HEK293 (cell line): ENCODE data around the gene NAGA.

Experiments
- CTCF ChIA-PET: fragments of 350-600 bp; formaldehyde crosslinking; extraction: SDS; loops from one replicate; lab custom pipeline; 2021; ENCODE audit warnings: antibody characterized with exemption; lab: Yijun Ruan, JAX
- POLR2A ChIA-PET: fragments of 300-600 bp; formaldehyde crosslinking; extraction: SDS; loops from one replicate; lab custom pipeline; 2020; ENCODE audit warnings: antibody characterized with exemption, inconsistent platforms; lab: Yijun Ruan, JAX
- H3K27ac ChIP-seq: fragments of 200-500 bp; sonication (Bioruptor generic); 2 replicates; pipeline ENCODE4 v1.5.1; 2014; ENCODE audit warnings: low read depth, low read length, control low read depth, inconsistent platforms; ENCODE audit errors: extremely low read depth
- H3K36me3 ChIP-seq, 2 experiments: fragments of 200-500 bp in 1 of 2; sonication (Bioruptor generic) in 1 of 2; 1 replicate in 1 of 2; 2 replicates in 1 of 2; pipeline ENCODE4 v1.5.1; 2014 to 2017; ENCODE audit warnings: inconsistent platforms in 2 of 2, low read length in 2 of 2; ENCODE audit not compliant: control insufficient read depth in 2 of 2, insufficient read depth in 1 of 2
- H3K4me1 ChIP-seq: fragments of 200-500 bp; sonication (Bioruptor generic); 2 replicates; pipeline ENCODE4 v1.5.1; 2014; ENCODE audit warnings: mild to moderate bottlenecking, low read length, inconsistent platforms; ENCODE audit not compliant: control insufficient read depth, insufficient read depth
- H3K4me3 ChIP-seq: 2 replicates; pipeline ENCODE4 v1.5.1; 2011; ENCODE audit warnings: low read depth, mild to moderate bottlenecking, control low read depth, low read length, moderate library complexity
- H3K9me3 ChIP-seq: fragments of 200-500 bp; sonication (Bioruptor generic); 2 replicates; pipeline ENCODE4 v1.5.1; 2014; ENCODE audit warnings: low read depth, low read length, inconsistent platforms; ENCODE audit not compliant: control insufficient read depth, insufficient read depth
- GFI1B ChIP-seq: fragments of 450-650 bp; formaldehyde crosslinking; IDR thresholded peaks from 2 replicates; pipeline ENCODE4 v1.5.1; 2016; ENCODE audit warnings: missing biosample characterization, missing genetic modification characterization
- HOXC10 ChIP-seq: sonication (generic); formaldehyde crosslinking; IDR thresholded peaks from 2 replicates; pipeline ENCODE4 v1.8.1; 2023; ENCODE audit warnings: mild to moderate bottlenecking, missing genetic modification reagents
- MZF1 ChIP-seq: fragments of 450-650 bp; formaldehyde crosslinking; IDR thresholded peaks from 2 replicates; pipeline ENCODE4 v1.5.1; 2017; ENCODE audit warnings: missing biosample characterization, missing genetic modification characterization, borderline replicate concordance
- SETDB1 ChIP-seq: IDR thresholded peaks from one replicate; pipeline ENCODE4 v1.6.1; 2017; ENCODE audit warnings: mild to moderate bottlenecking, low read length, moderate library complexity, mixed read lengths; ENCODE audit not compliant: insufficient read length
- ZNF223 ChIP-seq: fragments of 450-650 bp; formaldehyde crosslinking; IDR thresholded peaks from 2 replicates; pipeline ENCODE4 v1.5.1; 2016; ENCODE audit warnings: missing biosample characterization, missing genetic modification characterization
- ZNF48 ChIP-seq: fragments of 450-650 bp; formaldehyde crosslinking; IDR thresholded peaks from 2 replicates; pipeline ENCODE4 v1.5.1; 2016; ENCODE audit warnings: missing biosample characterization, missing genetic modification characterization
- TF ChIP-seq, protein P1 (sequence below): fragments of 450-650 bp; formaldehyde crosslinking; IDR thresholded peaks from 2 replicates; pipeline ENCODE4 v1.5.1; 2016; ENCODE audit warnings: missing biosample characterization, missing genetic modification characterization, borderline replicate concordance
- TF ChIP-seq, protein P2 (sequence below): fragments of 450-650 bp; formaldehyde crosslinking; IDR thresholded peaks from 2 replicates; pipeline ENCODE4 v1.5.1; 2016; ENCODE audit warnings: missing biosample characterization, missing genetic modification characterization
- TF ChIP-seq, protein P3 (sequence below): fragments of 450-650 bp; formaldehyde crosslinking; IDR thresholded peaks from 2 replicates; pipeline ENCODE4 v1.5.1; 2016; ENCODE audit warnings: missing biosample characterization, missing genetic modification characterization
- TF ChIP-seq, protein P4 (sequence below): fragments of 450-650 bp; formaldehyde crosslinking; optimal IDR thresholded peaks from 2 replicates; pipeline ENCODE3; 2016; ENCODE audit warnings: missing biosample characterization, mild to moderate bottlenecking, missing genetic modification characterization

NAGA gene

DNA sequence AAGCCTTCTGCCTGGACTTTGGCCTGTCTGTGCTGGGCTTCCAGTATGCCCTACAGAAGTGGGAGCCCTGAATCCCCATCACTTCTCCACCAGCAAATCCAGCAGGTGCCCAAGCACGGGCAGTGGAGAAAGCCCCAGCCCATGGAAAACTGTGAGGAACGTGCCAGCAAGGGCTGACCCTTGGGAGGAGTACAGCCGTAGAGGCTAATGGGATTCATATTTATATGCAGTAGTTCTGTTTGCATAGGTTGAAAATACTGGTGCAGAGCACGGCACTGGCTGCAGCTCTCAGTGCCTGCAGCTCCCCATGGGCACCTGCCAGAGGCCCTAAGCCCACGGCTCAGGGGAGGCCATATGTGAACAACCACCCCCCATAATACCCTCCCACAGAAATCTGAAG, 10.1 kb downstream of the NAGA start:
- ChIA-PET POLR2A (interaction anchor here (0.9 kb wide), 1 partner anchor 9 kb away, joined by 3 read pairs; no protein-coding TSS in a partner anchor), CTCF (no interaction called here)
- no peak overlapping the region for H3K4me3 ChIP-seq
- H3K9me3 ChIP-seq = no peaks in the 10 kb centered on the region
- H3K36me3 ChIP-seq = peaks cover 0 to 69% of the 10 kb centered on the region in 2 experiments; a peak in 2 of 3 replicates
- TF ChIP-seq ZNF223 (tag by site-specific recombination) = no peak
- TF ChIP-seq, protein P1, sequence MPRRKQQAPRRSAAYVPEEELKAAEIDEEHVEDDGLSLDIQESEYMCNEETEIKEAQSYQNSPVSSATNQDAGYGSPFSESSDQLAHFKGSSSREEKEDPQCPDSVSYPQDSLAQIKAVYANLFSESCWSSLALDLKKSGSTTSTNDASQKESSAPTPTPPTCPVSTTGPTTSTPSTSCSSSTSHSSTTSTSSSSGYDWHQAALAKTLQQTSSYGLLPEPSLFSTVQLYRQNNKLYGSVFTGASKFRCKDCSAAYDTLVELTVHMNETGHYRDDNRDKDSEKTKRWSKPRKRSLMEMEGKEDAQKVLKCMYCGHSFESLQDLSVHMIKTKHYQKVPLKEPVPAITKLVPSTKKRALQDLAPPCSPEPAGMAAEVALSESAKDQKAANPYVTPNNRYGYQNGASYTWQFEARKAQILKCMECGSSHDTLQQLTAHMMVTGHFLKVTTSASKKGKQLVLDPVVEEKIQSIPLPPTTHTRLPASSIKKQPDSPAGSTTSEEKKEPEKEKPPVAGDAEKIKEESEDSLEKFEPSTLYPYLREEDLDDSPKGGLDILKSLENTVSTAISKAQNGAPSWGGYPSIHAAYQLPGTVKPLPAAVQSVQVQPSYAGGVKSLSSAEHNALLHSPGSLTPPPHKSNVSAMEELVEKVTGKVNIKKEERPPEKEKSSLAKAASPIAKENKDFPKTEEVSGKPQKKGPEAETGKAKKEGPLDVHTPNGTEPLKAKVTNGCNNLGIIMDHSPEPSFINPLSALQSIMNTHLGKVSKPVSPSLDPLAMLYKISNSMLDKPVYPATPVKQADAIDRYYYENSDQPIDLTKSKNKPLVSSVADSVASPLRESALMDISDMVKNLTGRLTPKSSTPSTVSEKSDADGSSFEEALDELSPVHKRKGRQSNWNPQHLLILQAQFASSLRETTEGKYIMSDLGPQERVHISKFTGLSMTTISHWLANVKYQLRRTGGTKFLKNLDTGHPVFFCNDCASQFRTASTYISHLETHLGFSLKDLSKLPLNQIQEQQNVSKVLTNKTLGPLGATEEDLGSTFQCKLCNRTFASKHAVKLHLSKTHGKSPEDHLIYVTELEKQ (tag by site-specific recombination) = no peak
- TF ChIP-seq, all 188 proteins: peak for 0
- H3K27ac ChIP-seq = no peak overlapping the region
- H3K4me1 ChIP-seq = no peaks in the 10 kb centered on the region

DNA sequence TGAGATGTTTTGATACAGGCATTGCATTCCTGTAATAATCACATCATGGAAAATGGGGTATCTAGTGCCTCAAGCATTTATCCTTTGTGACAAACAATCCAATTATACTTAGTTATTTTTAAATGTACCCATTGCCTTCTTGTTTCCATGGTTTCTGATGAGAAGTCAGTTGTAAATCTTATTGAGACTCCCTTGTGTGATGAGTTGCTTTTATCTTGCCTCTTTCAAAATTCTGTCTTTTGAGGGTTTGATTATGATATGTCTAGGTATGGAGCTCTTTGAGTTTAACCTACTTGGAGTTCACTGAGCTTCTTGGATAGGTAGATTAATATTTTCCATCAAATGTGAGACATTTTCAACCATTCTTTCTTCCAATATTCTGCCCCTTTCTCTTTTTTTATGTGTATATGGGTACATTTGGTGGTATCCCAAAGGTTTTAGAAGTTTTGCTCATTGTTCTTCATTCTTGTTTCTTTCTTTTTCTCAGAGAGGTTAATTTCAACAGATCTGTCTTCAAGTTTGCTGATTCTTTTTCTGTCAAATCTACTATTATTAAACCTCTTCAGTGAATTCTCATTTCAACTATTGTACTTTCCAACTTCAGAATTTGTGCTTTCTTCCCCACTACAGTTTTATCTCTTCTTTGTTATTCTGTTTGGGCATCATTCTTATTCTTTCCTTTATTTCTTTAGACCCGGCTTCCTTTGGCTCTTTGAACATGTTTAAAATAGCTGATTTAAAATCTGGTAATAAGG, 13.7 kb downstream of the NAGA start:
- CTCF ChIA-PET = interaction anchor here (0.6 kb wide), 1 partner anchor 13 kb away, joined by 3 read pairs; no protein-coding TSS in a partner anchor
- POLR2A ChIA-PET = interaction anchor here (0.7 kb wide), 1 partner anchor 14 kb away, joined by 3 read pairs; no protein-coding TSS in a partner anchor
- no peak for TF ChIP-seq HOXC10 (CRISPR knock-in tag)
- TF ChIP-seq SETDB1 = peak; percentile 95
- no peak for TF ChIP-seq ZNF48
- TF ChIP-seq GFI1B (tag by site-specific recombination) = no peak
- TF ChIP-seq, protein P2, sequence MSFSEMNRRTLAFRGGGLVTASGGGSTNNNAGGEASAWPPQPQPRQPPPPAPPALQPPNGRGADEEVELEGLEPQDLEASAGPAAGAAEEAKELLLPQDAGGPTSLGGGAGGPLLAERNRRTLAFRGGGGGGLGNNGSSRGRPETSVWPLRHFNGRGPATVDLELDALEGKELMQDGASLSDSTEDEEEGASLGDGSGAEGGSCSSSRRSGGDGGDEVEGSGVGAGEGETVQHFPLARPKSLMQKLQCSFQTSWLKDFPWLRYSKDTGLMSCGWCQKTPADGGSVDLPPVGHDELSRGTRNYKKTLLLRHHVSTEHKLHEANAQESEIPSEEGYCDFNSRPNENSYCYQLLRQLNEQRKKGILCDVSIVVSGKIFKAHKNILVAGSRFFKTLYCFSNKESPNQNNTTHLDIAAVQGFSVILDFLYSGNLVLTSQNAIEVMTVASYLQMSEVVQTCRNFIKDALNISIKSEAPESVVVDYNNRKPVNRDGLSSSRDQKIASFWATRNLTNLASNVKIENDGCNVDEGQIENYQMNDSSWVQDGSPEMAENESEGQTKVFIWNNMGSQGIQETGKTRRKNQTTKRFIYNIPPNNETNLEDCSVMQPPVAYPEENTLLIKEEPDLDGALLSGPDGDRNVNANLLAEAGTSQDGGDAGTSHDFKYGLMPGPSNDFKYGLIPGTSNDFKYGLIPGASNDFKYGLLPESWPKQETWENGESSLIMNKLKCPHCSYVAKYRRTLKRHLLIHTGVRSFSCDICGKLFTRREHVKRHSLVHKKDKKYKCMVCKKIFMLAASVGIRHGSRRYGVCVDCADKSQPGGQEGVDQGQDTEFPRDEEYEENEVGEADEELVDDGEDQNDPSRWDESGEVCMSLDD = no peak
- TF ChIP-seq, protein P3, sequence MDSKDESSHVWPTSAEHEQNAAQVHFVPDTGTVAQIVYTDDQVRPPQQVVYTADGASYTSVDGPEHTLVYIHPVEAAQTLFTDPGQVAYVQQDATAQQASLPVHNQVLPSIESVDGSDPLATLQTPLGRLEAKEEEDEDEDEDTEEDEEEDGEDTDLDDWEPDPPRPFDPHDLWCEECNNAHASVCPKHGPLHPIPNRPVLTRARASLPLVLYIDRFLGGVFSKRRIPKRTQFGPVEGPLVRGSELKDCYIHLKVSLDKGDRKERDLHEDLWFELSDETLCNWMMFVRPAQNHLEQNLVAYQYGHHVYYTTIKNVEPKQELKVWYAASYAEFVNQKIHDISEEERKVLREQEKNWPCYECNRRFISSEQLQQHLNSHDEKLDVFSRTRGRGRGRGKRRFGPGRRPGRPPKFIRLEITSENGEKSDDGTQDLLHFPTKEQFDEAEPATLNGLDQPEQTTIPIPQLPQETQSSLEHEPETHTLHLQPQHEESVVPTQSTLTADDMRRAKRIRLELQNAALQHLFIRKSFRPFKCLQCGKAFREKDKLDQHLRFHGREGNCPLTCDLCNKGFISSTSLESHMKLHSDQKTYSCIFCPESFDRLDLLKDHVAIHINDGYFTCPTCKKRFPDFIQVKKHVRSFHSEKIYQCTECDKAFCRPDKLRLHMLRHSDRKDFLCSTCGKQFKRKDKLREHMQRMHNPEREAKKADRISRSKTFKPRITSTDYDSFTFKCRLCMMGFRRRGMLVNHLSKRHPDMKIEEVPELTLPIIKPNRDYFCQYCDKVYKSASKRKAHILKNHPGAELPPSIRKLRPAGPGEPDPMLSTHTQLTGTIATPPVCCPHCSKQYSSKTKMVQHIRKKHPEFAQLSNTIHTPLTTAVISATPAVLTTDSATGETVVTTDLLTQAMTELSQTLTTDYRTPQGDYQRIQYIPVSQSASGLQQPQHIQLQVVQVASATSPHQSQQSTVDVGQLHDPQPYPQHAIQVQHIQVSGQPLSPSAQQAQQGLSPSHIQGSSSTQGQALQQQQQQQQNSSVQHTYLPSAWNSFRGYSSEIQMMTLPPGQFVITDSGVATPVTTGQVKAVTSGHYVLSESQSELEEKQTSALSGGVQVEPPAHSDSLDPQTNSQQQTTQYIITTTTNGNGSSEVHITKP = no peak
- TF ChIP-seq, protein P4, sequence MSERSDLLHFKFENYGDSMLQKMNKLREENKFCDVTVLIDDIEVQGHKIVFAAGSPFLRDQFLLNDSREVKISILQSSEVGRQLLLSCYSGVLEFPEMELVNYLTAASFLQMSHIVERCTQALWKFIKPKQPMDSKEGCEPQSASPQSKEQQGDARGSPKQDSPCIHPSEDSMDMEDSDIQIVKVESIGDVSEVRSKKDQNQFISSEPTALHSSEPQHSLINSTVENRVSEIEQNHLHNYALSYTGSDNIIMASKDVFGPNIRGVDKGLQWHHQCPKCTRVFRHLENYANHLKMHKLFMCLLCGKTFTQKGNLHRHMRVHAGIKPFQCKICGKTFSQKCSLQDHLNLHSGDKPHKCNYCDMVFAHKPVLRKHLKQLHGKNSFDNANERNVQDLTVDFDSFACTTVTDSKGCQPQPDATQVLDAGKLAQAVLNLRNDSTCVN = no peak
- TF ChIP-seq MZF1 (tag by site-specific recombination) = no peak
- TF ChIP-seq, all 188 proteins: peak for 1

More for the DNA sequence above, 13.7 kb downstream of the NAGA start:
- Histone ChIP-seq H3K27ac (no peak overlapping the region), H3K4me1 (no peaks in the 10 kb centered on the region), H3K36me3 (peaks cover 0 to 39% of the 10 kb centered on the region in 2 experiments; a peak in 2 of 3 replicates), H3K9me3 (no peaks in the 10 kb centered on the region), H3K4me3 (no peak overlapping the region)
